ENCODE measurements around the gene IWS1.

DNA sequence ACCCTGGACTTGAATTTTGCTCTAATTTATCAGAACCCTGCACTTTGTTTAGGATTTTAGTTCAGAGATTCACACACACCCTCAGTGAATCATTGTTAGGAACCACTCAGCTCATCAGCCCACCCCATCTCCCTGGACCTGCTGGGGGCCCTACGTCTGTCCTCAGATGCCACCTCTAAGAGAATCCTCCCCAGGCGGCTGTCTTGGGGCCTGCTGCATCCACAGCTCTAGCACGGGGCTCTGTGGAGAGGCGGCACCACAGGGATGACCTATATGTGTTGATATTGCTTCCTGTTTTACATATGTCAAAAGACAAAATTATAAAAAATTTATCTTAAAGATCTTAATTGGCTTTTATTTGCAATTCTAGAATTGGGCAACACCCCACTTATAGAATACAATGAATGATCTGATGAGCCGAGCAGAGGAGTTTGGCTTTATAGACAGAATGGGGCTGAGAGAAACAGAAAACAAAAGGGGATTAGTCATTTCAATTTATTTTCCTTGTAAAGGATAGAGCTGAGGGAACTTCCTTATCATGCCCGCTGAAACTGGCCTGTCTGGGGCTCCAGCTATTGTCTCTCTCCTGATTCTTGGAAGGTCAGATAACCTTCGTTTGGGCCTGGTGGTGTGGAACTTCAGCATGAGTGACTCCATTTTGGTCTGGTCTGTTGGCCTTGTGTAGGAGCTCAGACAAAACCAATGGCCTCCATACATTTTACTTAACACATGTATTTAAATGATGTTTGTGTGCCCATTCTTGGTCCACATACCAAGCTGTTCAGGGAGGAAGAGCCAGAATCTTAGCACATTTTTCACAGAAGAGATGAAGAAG, 10.6 kb upstream of the IWS1 start:
- no peak for TF ChIP-seq POLR2A (IDR thresholded peaks at IDR 0.05; ENCODE audit: borderline replicate concordance, extremely low read depth, insufficient read depth, insufficient read length)
- no peak for TF ChIP-seq POLR2AphosphoS5 (IDR thresholded peaks at IDR 0.05; ENCODE audit: low read depth, low read length)
- TF ChIP-seq, protein P1, sequence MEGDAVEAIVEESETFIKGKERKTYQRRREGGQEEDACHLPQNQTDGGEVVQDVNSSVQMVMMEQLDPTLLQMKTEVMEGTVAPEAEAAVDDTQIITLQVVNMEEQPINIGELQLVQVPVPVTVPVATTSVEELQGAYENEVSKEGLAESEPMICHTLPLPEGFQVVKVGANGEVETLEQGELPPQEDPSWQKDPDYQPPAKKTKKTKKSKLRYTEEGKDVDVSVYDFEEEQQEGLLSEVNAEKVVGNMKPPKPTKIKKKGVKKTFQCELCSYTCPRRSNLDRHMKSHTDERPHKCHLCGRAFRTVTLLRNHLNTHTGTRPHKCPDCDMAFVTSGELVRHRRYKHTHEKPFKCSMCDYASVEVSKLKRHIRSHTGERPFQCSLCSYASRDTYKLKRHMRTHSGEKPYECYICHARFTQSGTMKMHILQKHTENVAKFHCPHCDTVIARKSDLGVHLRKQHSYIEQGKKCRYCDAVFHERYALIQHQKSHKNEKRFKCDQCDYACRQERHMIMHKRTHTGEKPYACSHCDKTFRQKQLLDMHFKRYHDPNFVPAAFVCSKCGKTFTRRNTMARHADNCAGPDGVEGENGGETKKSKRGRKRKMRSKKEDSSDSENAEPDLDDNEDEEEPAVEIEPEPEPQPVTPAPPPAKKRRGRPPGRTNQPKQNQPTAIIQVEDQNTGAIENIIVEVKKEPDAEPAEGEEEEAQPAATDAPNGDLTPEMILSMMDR (IDR thresholded peaks at IDR 0.05 in 2 of 3, conservative IDR thresholded peaks at IDR 0.05 in 1 of 3; ENCODE audit: borderline replicate concordance in 1 of 3, insufficient read depth in 1 of 3, low read depth in 2 of 3, low read length in 2 of 3): no peak
- no peak for TF ChIP-seq CEBPB (IDR thresholded peaks at IDR 0.05; ENCODE audit: low read depth)
- TF ChIP-seq MAX (IDR thresholded peaks at IDR 0.05): no peak
- TF ChIP-seq YY1 (IDR thresholded peaks at IDR 0.05; ENCODE audit: extremely low read depth, insufficient replicate concordance, low read depth, low read length): no peak
- TF ChIP-seq EZH2 (IDR thresholded peaks at IDR 0.05): no peak
- no peak for TF ChIP-seq EZH2phosphoT487 (IDR thresholded peaks at IDR 0.05; ENCODE audit: borderline replicate concordance)
- TF ChIP-seq EGR1 (IDR thresholded peaks at IDR 0.05; ENCODE audit: low read depth): no peak

Measured in HCT116 (cell line).